Measurements from ENCODE around the gene ERC1. TPM values are rescaled to one million over a fixed set of nuclear protein-coding genes. Genes with fewer than 3 reads are reported as not detected.
"Not testable (repeated sequence)": the region's sequence is repeated elsewhere in the genome, so short reads cannot be mapped to it uniquely, and the experiment has no call there.

Gene ERC1
- total and polyA plus RNA-seq, 9 of the 15 experiments (the other 6 are each of a cell fraction or from before 2014, with no cell fraction given) = 0.74 to 11.8 (median 4.8) TPM

- no peak for TF ChIP-seq CHD7 (IDR thresholded peaks at IDR 0.05; ENCODE audit: low read depth, low read length)
- no peak for TF ChIP-seq ZNF395 (CRISPR knock-in tag; IDR thresholded peaks at IDR 0.05)
Observed at GRCh38 chr12:1355396-1355795, 364.4 kb downstream of the ERC1 start (continued).

GRCh38 chr12:1355871-1356270, 364.8 kb downstream of the ERC1 start:
- H3K4me1 ChIP-seq (replicated peaks in 1 of 2; ENCODE audit: control insufficient read depth in 2 of 2, insufficient read depth in 2 of 2, low read length in 2 of 2); H3K79me2 ChIP-seq (ENCODE audit: control insufficient read depth, insufficient read depth, low read length); FAIRE-seq; H3K27ac ChIP-seq (ENCODE audit: extremely low read depth, low read depth, low read length); H2AFZ ChIP-seq (ENCODE audit: low read depth, low read length); in situ Hi-C loops (cut with MboI); H4K20me1 ChIP-seq (replicated peaks; ENCODE audit: control insufficient read depth, insufficient read depth, low read length); CTCF ChIA-PET (ENCODE audit: low intra/inter-chr PET ratio); H3K27me3 ChIP-seq (ENCODE audit: control insufficient read depth in 2 of 2, insufficient read depth in 2 of 2, low read length in 2 of 2); ATAC-seq; H3K9ac ChIP-seq (ENCODE audit: insufficient read depth in 1 of 2, low read depth in 2 of 2, low read length in 2 of 2); H3K9me3 ChIP-seq (replicated peaks; ENCODE audit: control insufficient read depth, insufficient read depth, low read depth, low read length); intact Hi-C loops (cut with micrococcal nuclease); H3K4me2 ChIP-seq (ENCODE audit: insufficient read depth, low read length); H3K36me3 ChIP-seq (ENCODE audit: control insufficient read depth, insufficient read depth, low read length); H3K4me3 ChIP-seq; BruUV-seq (replicated peaks); POLR2A ChIA-PET; DNase-seq (ENCODE audit: extremely low read depth in 1 of 4, low spot score in 3 of 4); H3K9me1 ChIP-seq (ENCODE audit: control insufficient read depth, insufficient read depth, low read length): not testable (repeated sequence)
- WGBS (ENCODE audit: insufficient coverage, low coverage, missing lambda C conversion rate) = 80% methylated on average over 6 of the region's 6 CpGs

Data from K562 (cell line).